ENCODE measurements around the gene EPHB4.

- TF ChIP-seq CTCF (IDR thresholded peaks at IDR 0.05) (no peak), POLR2A (IDR thresholded peaks at IDR 0.05) (no peak)
These were observed 46.1 kb downstream of the EPHB4 start for GRCh38 chr7:100781255-100781654.
